Measurements from ENCODE around the gene FHAD1.

FHAD1 gene

GRCh38 chr1:15249081-15249480 is 2.1 kb downstream of the FHAD1 start:
- peak; percentile 60 for DNase-seq

GRCh38 chr1:15251857-15252835 is 5.1 kb downstream of the FHAD1 start:
- no peak for DNase-seq

- no peak for DNase-seq
Observed at GRCh38 chr1:15254559-15254958, 7.5 kb downstream of the FHAD1 start.

- DNase-seq = no peak
Observed at GRCh38 chr1:15255582-15256149, 8.6 kb downstream of the FHAD1 start.

- DNase-seq = no peak
Observed at GRCh38 chr1:15256584-15256983, 9.6 kb downstream of the FHAD1 start.

GRCh38 chr1:15257309-15257708 is 10.3 kb downstream of the FHAD1 start:
- DNase-seq = no peak

- DNase-seq = no peak
Observed at GRCh38 chr1:15258833-15259621, 12.0 kb downstream of the FHAD1 start.

- DNase-seq = no peak
Observed at GRCh38 chr1:15259622-15260007, 12.6 kb downstream of the FHAD1 start.

- no peak for DNase-seq
Observed at GRCh38 chr1:15260418-15261154, 13.6 kb downstream of the FHAD1 start.

- DNase-seq = peak; percentile 53
Observed at GRCh38 chr1:15261155-15262002, 14.4 kb downstream of the FHAD1 start.

- DNase-seq = no peak
Observed at GRCh38 chr1:15262003-15262377, 15.0 kb downstream of the FHAD1 start.

- DNase-seq = no peak
Observed at GRCh38 chr1:15262706-15263105, 15.7 kb downstream of the FHAD1 start.

- DNase-seq = no peak
Observed at GRCh38 chr1:15264769-15265168, 17.7 kb downstream of the FHAD1 start.

GRCh38 chr1:15271196-15271595 is 24.2 kb downstream of the FHAD1 start:
- no peak for DNase-seq

- peak; percentile 46 for DNase-seq
Observed at GRCh38 chr1:15272009-15272781, 25.2 kb downstream of the FHAD1 start.

- DNase-seq = no peak
Observed at GRCh38 chr1:15272782-15273127, 25.7 kb downstream of the FHAD1 start.

- DNase-seq = no peak
Observed at GRCh38 chr1:15273274-15273673, 26.3 kb downstream of the FHAD1 start.

- no peak for DNase-seq
Observed at GRCh38 chr1:15275921-15276683, 29.1 kb downstream of the FHAD1 start.

GRCh38 chr1:15276691-15277446 is 29.8 kb downstream of the FHAD1 start:
- DNase-seq = no peak

GRCh38 chr1:15277447-15277838 is 30.4 kb downstream of the FHAD1 start:
- no peak for DNase-seq

Data from GDM1 (cell line).